GM18526 (cell line): ENCODE measurements around the gene CORO2B.

Experiments
- POLR2A ChIP-seq: IDR thresholded peaks from 3 replicates; pipeline ENCODE4 v1.6.1; 2011; ENCODE audit not compliant: insufficient read length; ENCODE audit errors: extremely low read depth

The CORO2B gene

DNA sequence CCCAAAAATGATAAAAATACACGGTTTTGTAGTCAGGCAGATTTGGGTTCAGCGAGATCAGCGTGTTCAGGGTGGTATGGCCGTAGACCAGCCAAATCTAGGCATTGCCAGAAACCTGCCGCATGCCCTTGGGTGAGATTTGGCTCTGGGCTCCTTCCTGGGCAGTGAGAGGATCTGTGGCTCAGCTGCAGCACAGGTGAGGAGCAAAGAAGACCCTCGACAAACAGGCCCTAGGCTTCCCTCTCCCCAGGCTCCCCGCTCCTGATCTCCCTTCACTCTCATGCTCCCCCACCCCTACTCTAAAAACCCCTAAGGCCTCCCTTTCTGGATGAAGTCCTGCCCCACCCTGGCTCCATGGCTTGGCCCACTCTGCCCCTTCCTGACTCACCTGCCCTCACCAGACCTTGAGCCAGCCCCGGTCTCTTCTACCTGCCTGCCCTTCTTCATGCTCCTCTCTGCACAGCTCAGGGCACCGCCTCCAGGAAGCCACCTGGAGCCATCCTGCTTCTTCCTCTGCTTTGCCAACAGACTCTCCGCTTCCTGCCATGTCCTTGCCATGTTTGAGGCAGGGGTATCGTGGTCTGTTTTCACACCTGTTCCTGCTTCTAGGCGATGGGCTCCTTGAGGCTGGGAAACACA is 88.1 kb downstream of the CORO2B start:
- TF ChIP-seq POLR2A: no peak

DNA sequence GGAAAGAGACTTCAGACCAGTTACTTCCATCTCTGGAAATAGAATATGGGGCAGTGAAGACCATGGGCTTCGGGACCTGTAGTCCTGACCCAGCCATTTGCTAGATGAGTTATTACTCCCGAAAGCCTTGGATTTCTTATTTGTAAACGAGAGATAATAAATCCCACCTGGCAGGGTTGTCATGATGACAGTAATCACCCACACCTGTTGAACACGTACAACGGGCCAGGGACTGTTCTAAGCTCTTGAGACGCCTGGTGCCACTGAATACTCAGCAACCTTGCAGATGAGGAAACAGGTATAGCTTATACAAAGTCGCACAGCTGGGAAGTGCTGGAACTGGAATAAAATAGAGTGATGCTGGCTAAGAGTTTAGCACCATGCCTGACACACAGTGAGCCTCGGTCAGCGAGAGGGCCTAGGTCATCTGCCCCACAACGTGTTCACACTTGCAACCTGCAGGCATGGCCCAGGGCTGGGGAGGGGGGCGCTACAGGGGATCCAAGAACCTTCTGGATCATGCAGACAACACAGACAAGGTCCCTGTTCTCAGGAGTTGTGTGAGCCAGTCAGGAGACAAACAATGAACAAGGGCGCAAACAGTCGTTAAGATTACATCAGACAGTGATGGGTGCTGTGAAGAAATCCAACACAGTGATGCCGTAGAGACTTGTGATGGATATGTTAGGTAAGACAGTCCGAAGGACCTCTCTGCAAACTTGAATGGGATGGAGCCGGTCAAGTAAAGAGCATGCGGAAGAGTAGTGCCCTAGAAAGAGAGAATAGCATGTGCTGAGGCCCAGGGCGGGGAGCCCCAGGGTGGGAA is 89.2 kb downstream of the CORO2B start:
- TF ChIP-seq POLR2A: no peak

- TF ChIP-seq POLR2A: no peak
These were observed 90.3 kb downstream of the CORO2B start for GRCh38 chr15:68668926-68669600.

DNA sequence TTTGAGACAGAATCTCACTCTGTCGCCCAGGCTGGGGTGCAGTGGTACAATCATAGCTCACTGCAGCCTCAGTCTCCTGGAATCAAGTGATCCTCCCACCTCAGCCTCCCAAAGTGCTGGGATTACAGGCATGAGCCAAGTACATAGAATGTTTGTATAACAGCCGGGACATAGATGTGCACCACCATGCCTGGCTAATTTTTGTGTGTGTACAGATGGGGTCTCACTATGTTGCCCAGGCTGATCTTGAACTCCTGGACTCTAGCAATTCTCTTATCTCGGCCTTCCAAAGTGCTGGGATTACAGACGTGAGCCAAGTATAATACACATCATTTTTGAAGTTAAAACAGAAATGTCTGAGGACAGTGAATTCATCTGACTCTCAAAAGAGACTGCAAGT is 93.5 kb downstream of the CORO2B start:
- TF ChIP-seq POLR2A: no peak

GRCh38 chr15:68672781-68673205 is 94.0 kb downstream of the CORO2B start:
- TF ChIP-seq POLR2A: no peak

GRCh38 chr15:68674975-68675374 is 96.2 kb downstream of the CORO2B start:
- no peak for TF ChIP-seq POLR2A

GRCh38 chr15:68676011-68676605 is 97.3 kb downstream of the CORO2B start:
- no peak for TF ChIP-seq POLR2A

GRCh38 chr15:68676926-68677325 is 98.1 kb downstream of the CORO2B start:
- TF ChIP-seq POLR2A: no peak

- TF ChIP-seq POLR2A: no peak
These were observed 99.2 kb downstream of the CORO2B start for GRCh38 chr15:68677996-68678395.

DNA sequence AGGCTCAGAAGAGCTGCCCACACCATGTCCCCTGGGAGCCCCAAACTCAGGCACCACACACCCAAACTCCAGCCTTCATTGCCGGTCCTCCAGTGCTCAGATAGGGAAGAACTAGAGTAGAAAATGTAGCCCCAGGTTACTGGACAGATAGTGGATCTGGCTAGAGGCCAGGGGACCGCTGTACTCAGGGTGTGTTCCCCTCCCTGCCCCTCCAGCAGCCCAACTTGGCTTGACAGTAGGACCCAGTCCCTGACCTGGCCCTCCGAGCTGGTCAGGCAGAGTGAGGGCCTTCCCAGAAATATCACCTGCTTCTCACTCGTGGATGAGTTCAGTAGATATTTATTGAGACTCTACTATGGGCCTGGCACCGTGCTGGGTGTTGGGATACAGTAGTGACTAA is 100.0 kb downstream of the CORO2B start:
- TF ChIP-seq POLR2A: no peak

DNA sequence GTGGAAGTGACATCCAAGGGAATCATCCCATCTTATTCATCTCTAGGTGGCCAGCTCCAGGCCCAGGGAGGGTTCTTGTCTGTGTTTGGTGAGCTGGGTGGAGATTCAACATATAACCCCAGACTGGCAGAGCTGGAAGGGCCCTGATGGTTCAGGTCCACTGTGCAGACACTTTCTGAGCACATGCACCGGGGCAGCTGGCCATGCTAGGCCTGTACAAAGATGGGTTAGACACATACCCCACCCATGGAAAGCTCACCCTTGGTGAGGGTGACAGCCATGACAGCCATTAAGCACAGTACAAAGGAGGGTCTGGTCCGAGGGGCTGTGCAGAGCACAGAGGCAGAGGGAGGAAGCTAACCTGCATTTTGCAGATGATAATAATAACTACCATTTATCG is 100.4 kb downstream of the CORO2B start:
- TF ChIP-seq POLR2A: no peak

GRCh38 chr15:68679961-68680371 is 101.2 kb downstream of the CORO2B start:
- no peak for TF ChIP-seq POLR2A

DNA sequence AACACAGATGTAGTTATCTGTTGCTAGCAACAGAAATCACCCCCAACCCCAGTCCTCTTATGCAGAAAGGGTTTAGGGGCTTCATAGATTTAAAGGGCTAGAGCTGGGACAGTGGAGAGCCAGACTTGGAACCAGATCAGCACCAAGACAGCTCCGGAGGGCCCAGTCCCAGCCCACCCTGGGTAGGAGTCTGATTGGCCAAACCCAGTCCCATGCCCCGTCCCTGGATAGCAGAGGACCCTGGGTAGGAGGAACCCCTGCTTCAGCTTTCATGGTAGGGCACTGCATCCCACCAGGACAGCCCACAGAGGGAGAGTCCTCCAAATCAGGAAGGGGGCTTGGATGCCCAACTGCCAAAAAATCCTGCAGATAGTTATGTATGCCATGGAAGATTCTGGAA is 103.0 kb downstream of the CORO2B start:
- no peak for TF ChIP-seq POLR2A

- TF ChIP-seq POLR2A: no peak
These were observed 103.5 kb downstream of the CORO2B start for GRCh38 chr15:68682330-68682729.

GRCh38 chr15:68683026-68683425 is 104.2 kb downstream of the CORO2B start:
- TF ChIP-seq POLR2A: no peak

- no peak for TF ChIP-seq POLR2A
These were observed 104.8 kb downstream of the CORO2B start for GRCh38 chr15:68683551-68683950.
